GM12801 (cell line): ENCODE results near the gene TNN.

Experiments
- TF ChIP-seq, protein P1 (sequence below): IDR thresholded peaks from one replicate; pipeline ENCODE4 v1.5.1; 2011; ENCODE audit warnings: control low read depth; ENCODE audit not compliant: insufficient read length; ENCODE audit errors: extremely low read depth

The TNN gene

DNA sequence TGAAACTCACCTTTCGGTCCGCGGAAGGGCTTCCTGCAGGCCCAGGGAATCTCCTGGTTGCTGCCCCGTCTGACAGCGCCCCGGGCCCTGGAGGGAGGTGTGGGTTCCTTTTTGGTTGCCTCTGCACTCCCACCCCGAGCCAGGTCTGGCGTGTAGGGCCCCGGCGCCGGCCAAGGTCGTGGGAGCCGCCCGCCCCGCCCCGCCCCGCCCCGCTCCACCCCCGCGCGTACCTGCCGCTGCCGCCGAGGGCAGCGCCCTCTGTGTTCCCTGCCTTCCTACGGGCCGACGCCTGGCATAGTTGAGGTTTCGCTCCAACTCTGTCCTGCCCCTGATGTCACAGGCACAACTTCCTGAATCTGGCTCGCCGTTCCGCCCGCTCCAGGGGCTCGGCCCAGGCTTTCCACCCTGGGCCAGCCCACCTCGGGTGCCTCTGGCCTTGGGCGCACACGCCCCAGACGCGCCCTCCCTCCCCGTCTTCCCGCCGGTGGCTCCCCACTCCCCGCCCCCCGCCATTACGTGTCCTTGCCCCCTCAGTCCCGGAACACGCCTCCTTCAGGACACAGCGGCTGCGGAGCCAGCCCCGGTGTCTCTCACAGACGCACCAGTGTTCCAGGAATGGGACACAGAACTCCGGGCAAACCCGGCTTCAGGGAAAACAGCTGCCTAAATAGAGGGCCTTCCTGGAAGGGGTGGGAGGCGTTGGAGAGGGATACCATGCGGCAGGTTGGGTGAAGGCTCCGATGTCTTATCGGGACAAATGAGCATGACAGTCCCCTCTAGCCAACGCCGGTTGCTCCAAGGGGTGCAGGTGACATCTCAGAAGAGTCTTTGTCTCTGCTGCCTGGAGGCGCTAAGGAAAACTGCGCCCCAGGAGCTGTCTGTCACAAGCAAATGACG is 125.2 kb downstream of the TNN start, which contains the start of gene KIAA0040:
KIAA0040 (minus strand) TSS at position 147 of the 897 bp plus-strand sequence. CDS start 31,763 bp downstream, outside the sequence.
- TF ChIP-seq, protein P1, sequence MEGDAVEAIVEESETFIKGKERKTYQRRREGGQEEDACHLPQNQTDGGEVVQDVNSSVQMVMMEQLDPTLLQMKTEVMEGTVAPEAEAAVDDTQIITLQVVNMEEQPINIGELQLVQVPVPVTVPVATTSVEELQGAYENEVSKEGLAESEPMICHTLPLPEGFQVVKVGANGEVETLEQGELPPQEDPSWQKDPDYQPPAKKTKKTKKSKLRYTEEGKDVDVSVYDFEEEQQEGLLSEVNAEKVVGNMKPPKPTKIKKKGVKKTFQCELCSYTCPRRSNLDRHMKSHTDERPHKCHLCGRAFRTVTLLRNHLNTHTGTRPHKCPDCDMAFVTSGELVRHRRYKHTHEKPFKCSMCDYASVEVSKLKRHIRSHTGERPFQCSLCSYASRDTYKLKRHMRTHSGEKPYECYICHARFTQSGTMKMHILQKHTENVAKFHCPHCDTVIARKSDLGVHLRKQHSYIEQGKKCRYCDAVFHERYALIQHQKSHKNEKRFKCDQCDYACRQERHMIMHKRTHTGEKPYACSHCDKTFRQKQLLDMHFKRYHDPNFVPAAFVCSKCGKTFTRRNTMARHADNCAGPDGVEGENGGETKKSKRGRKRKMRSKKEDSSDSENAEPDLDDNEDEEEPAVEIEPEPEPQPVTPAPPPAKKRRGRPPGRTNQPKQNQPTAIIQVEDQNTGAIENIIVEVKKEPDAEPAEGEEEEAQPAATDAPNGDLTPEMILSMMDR: no peak

GRCh38 chr1:175193527-175193910 is 125.9 kb downstream of the TNN start:
- TF ChIP-seq, protein P1: no peak

- TF ChIP-seq, protein P1: no peak
Observed at GRCh38 chr1:175195281-175195680, 127.6 kb downstream of the TNN start.

DNA sequence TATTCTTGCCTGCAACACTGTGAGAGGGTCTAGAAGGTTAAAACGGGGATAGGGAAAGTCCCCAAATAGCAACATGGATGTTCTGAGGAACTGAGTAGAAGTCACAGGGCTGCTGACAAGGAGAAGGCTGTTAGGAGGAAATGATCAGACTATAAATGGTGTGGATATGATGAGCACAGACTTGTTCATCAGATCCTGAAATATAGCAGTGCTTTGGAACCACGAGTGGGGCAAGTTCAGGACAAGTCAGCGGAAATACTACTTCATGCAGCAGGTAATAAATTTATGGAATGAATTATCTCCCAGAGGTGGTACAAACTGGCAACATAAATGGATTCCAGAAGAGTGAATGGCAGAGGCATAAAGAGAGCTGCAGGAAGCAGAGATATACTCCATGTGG is 128.2 kb downstream of the TNN start:
- TF ChIP-seq, protein P1: no peak

GRCh38 chr1:175197531-175197930 is 129.9 kb downstream of the TNN start:
- TF ChIP-seq, protein P1: no peak
